ENCODE data around the gene ABCB4. TPM values are rescaled to one million over a fixed set of nuclear protein-coding genes. Genes with fewer than 3 reads are reported as not detected.

ABCB4 gene
- total and polyA plus RNA-seq, 2 of the 8 experiments (the other 6 are each of a cell fraction or from before 2014, with no cell fraction given) = 0.54 to 0.60 TPM

DNA sequence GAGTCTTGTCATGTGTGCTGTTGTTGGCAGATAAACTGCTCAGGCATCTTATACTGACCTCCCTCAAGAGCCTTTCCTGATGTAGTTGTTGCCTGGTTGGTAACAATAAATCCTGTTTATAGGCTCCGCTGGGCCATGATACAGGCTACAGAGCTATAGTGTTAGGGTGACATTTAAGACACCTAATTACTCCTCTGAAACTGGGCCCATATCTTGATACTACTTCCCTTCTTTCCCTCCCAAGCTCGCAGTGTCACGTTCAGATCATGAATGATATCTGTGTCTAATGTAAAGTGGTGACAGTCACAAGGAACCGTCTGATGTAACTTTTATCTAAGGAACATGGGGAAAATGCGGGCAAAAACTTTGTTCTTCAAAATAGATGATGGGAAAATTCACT, 94.6 kb downstream of the ABCB4 start:
- Histone ChIP-seq H4K20me1 (replicated peaks in 1 of 2; ENCODE audit: control insufficient read depth in 1 of 2, insufficient read depth in 2 of 2, low read length in 2 of 2) (no peaks in the 10 kb centered on the region), H3K79me1 (ENCODE audit: low read depth, low read length) (no peaks in the 10 kb centered on the region), H3K36me3 (ENCODE audit: control insufficient read depth in 2 of 4, insufficient read depth in 4 of 4, low read length in 3 of 4) (no peaks in the 10 kb centered on the region; a peak in 1 of 8 replicates), H4K8ac (ENCODE audit: extremely low read depth, insufficient read depth, low read length) (no peak overlapping the region), H3K18ac (ENCODE audit: extremely low read depth, low read length) (no peak overlapping the region), H2BK20ac (ENCODE audit: low read length) (no peak overlapping the region), H3K23me2 (ENCODE audit: low read depth, low read length) (no peaks in the 10 kb centered on the region), H2BK120ac (replicated peaks; ENCODE audit: low read depth, low read length) (no peak overlapping the region), H2BK15ac (ENCODE audit: low read length) (no peak overlapping the region), H2AK5ac (ENCODE audit: low read depth, low read length) (no peak overlapping the region), H3K14ac (ENCODE audit: insufficient read length) (no peak overlapping the region), H2AFZ (ENCODE audit: low read length) (no peak overlapping the region), H2BK5ac (ENCODE audit: low read depth, low read length) (no peak overlapping the region), H3K79me2 (ENCODE audit: control insufficient read depth in 1 of 2, insufficient read depth in 2 of 2, low read length in 2 of 2) (no peaks in the 10 kb centered on the region), H3K9ac (replicated peaks in 1 of 4; ENCODE audit: extremely low read depth in 1 of 4, low read depth in 3 of 4, low read length in 3 of 4) (no peak overlapping the region), H3K4me3 (ENCODE audit: extremely low read depth in 1 of 4, insufficient read depth in 2 of 4, low read depth in 3 of 4, low read length in 4 of 4) (no peak overlapping the region), H3K4ac (replicated peaks; ENCODE audit: insufficient read length, low read depth, low read length) (no peak overlapping the region), H3K9me3 (ENCODE audit: insufficient read depth in 2 of 2, low read depth in 1 of 2, low read length in 1 of 2) (0 out of 4 replicates have a peak, but pooled peaks cover 0 to 5% of the 10 kb centered on the region in 2 experiments), H3K27ac (ENCODE audit: low read depth, low read length) (no peak overlapping the region), H3K23ac (ENCODE audit: insufficient read length) (no peak overlapping the region), H3K56ac (replicated peaks; ENCODE audit: insufficient read length, low read depth, low read length) (no peak overlapping the region), H3K4me2 (ENCODE audit: insufficient read depth in 1 of 2, low read depth in 2 of 2, low read length in 2 of 2) (no peak overlapping the region), H4K91ac (replicated peaks; ENCODE audit: insufficient read length, low read length) (no peak overlapping the region), H2BK12ac (ENCODE audit: low read depth, low read length) (no peak overlapping the region), H3K4me1 (replicated peaks in 1 of 4; ENCODE audit: control insufficient read depth in 3 of 4, insufficient read depth in 4 of 4, low read length in 3 of 4) (no peaks in the 10 kb centered on the region), H3K27me3 (replicated peaks in 1 of 4; ENCODE audit: control insufficient read depth in 3 of 4, extremely low read depth in 1 of 4, insufficient read depth in 3 of 4, low read length in 3 of 4) (no peaks in the 10 kb centered on the region), H4K5ac (ENCODE audit: insufficient read length, low read depth, low read length) (no peak overlapping the region)
- ChIA-PET CTCF (ENCODE audit: partially characterized antibody) (no interaction called here), POLR2A (ENCODE audit: partially characterized antibody) (no interaction called here)
- FAIRE-seq (no peak), DNase-seq (ENCODE audit: low read depth in 1 of 2, low spot score in 2 of 2) (no peak)
- 92% methylated on average over 5 of the region's 5 CpGs; no CpG with 5 or more reads in 1 of the 2 experiments for WGBS, 2 experiments (ENCODE audit: extremely low coverage in 1 of 2, insufficient coverage in 1 of 2, insufficient read length in 1 of 2, insufficient replicate concordance in 2 of 2, low coverage in 1 of 2, low lambda C conversion rate in 2 of 2, missing lambda C conversion rate in 1 of 2)
